ENCODE results near the gene SRSF7. TPM values are rescaled to one million over a fixed set of nuclear protein-coding genes. Genes with fewer than 3 reads are reported as not detected.

The SRSF7 gene
- total and polyA plus RNA-seq, 9 of the 15 experiments (the other 6 are each of a cell fraction or from before 2014, with no cell fraction given): 219 to 726 (median 375) TPM

GRCh38 chr2:38737925-38738324 is 13.2 kb downstream of the SRSF7 start:
- H3K9ac ChIP-seq (ENCODE audit: insufficient read depth in 1 of 2, low read depth in 2 of 2, low read length in 2 of 2): no peak overlapping the region
- 97% methylated on average over 3 of the region's 3 CpGs for WGBS (ENCODE audit: insufficient coverage, low coverage, missing lambda C conversion rate)
- in situ Hi-C loops (cut with MboI) (loop anchor here (10.0 to 25.0 kb wide), 2 partner anchors 433 to 751 kb away; no protein-coding TSS in a partner anchor), intact Hi-C loops (cut with micrococcal nuclease) (no loop called here)
- H2AFZ ChIP-seq (ENCODE audit: low read depth, low read length): no peak overlapping the region
- POLR2A ChIA-PET: interaction anchor here (0.8 to 3.7 kb wide), 5 partner anchors 8 to 289 kb away, joined by 3 to 23 read pairs (median 3); partner anchors contain the start of gene SRSF7
- H3K4me3 ChIP-seq: no peak overlapping the region
- no peaks in the 10 kb centered on the region for H3K79me2 ChIP-seq (ENCODE audit: control insufficient read depth, insufficient read depth, low read length)
- no peaks in the 10 kb centered on the region for H3K9me1 ChIP-seq (ENCODE audit: control insufficient read depth, insufficient read depth, low read length)
- no TSS peak for BruUV-seq (replicated peaks)
- peaks cover 4% of the 10 kb centered on the region; the same call in 1 of the 2 replicates for H3K9me3 ChIP-seq (replicated peaks; ENCODE audit: control insufficient read depth, insufficient read depth, low read depth, low read length)
- no peak for ATAC-seq
- peaks cover 52% of the 10 kb centered on the region for H3K36me3 ChIP-seq (ENCODE audit: control insufficient read depth, insufficient read depth, low read length)
- no peaks in the 10 kb centered on the region for H3K4me1 ChIP-seq (replicated peaks in 1 of 2; ENCODE audit: control insufficient read depth in 2 of 2, insufficient read depth in 2 of 2, low read length in 2 of 2)
- no peak for DNase-seq (ENCODE audit: extremely low read depth in 1 of 4, low spot score in 3 of 4)
- no peak overlapping the region for H3K4me2 ChIP-seq (ENCODE audit: insufficient read depth, low read length)
- no peak for FAIRE-seq
- CTCF ChIA-PET (ENCODE audit: low intra/inter-chr PET ratio): no interaction called here
- TF ChIP-seq CREB3L1 (IDR thresholded peaks at IDR 0.05; ENCODE audit: borderline replicate concordance, low read depth): no peak
- no peak for TF ChIP-seq HDAC6 (IDR thresholded peaks at IDR 0.05; ENCODE audit: low read depth, low read length)
- TF ChIP-seq E2F5 (CRISPR knock-in tag; IDR thresholded peaks at IDR 0.05): no peak
- TF ChIP-seq TOE1 (IDR thresholded peaks at IDR 0.05; ENCODE audit: borderline replicate concordance): no peak
- TF ChIP-seq TOE1 (CRISPR knock-in tag; IDR thresholded peaks at IDR 0.05; ENCODE audit: borderline replicate concordance, low read depth): no peak
- TF ChIP-seq EP300 (IDR thresholded peaks at IDR 0.05; ENCODE audit: low read length): no peak
- no peak for TF ChIP-seq ETS1 (conservative IDR thresholded peaks at IDR 0.05; ENCODE audit: control insufficient read depth, low read depth, low read length)
- no peak for TF ChIP-seq MEIS2 (IDR thresholded peaks at IDR 0.05; ENCODE audit: partially characterized antibody)
- no peak for TF ChIP-seq NCOA1 (IDR thresholded peaks at IDR 0.05; ENCODE audit: low read depth)
- H3K27ac ChIP-seq (ENCODE audit: extremely low read depth, low read depth, low read length): no peak overlapping the region
- no peaks in the 10 kb centered on the region for H3K27me3 ChIP-seq (ENCODE audit: control insufficient read depth in 2 of 2, insufficient read depth in 2 of 2, low read length in 2 of 2)
- H4K20me1 ChIP-seq (replicated peaks; ENCODE audit: control insufficient read depth, insufficient read depth, low read length): no peaks in the 10 kb centered on the region

Data from K562 (cell line).